Bronchial epithelial cell (primary cell): Measurements from ENCODE around the gene CADM3. TPM values are rescaled to one million over a fixed set of nuclear protein-coding genes. Genes with fewer than 3 reads are reported as not detected.

ENCODE experiments used
- DNase-seq: peaks from one replicate; pipeline ENCODE4 v3.0.0-alpha.2; 2010; ENCODE audit warnings: low read depth
- FAIRE-seq: peaks from 2 replicates; lab custom pipeline; 2011; peaks lifted over from hg19 to GRCh38; lab: Jason Lieb, UNC
- H3K27me3 ChIP-seq: 2 replicates; pipeline ENCODE4 v1.5.1; 2011; ENCODE audit warnings: low read length; ENCODE audit not compliant: control insufficient read depth, insufficient read depth
- H3K36me3 ChIP-seq: 2 replicates; pipeline ENCODE4 v1.5.1; 2011; ENCODE audit warnings: low read length; ENCODE audit not compliant: control insufficient read depth, insufficient read depth
- H3K4me3 ChIP-seq: 2 replicates; pipeline ENCODE4 v1.5.1; 2011; ENCODE audit warnings: mild to moderate bottlenecking, low read depth, low read length, control low read depth
- total RNA-seq: library from RNA; depleted of rRNA; stranded (reverse); fragments of >200 nt; gene quantifications from 2 replicates; pipeline ENCODE4 v1.2.1, GENCODE V29; 2014
- TF ChIP-seq, protein P1 (sequence below): IDR thresholded peaks from 2 replicates; pipeline ENCODE4 v1.5.1; 2011; ENCODE audit warnings: mild to moderate bottlenecking, moderate library complexity, low read length, control low read depth, inconsistent platforms; ENCODE audit not compliant: insufficient read depth, severe bottlenecking

Gene CADM3
- total RNA-seq, 1 donor from 2014 or later = not detected

GRCh38 chr1:159203610-159204009 lies 32.2 kb downstream of the CADM3 start:
- Histone ChIP-seq H3K36me3 (no peaks in the 10 kb centered on the region), H3K27me3 (peaks cover 4% of the 10 kb centered on the region), H3K4me3 (no peak overlapping the region)
- TF ChIP-seq, protein P1, sequence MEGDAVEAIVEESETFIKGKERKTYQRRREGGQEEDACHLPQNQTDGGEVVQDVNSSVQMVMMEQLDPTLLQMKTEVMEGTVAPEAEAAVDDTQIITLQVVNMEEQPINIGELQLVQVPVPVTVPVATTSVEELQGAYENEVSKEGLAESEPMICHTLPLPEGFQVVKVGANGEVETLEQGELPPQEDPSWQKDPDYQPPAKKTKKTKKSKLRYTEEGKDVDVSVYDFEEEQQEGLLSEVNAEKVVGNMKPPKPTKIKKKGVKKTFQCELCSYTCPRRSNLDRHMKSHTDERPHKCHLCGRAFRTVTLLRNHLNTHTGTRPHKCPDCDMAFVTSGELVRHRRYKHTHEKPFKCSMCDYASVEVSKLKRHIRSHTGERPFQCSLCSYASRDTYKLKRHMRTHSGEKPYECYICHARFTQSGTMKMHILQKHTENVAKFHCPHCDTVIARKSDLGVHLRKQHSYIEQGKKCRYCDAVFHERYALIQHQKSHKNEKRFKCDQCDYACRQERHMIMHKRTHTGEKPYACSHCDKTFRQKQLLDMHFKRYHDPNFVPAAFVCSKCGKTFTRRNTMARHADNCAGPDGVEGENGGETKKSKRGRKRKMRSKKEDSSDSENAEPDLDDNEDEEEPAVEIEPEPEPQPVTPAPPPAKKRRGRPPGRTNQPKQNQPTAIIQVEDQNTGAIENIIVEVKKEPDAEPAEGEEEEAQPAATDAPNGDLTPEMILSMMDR = no peak
- DNase-seq = no peak
- no peak for FAIRE-seq

DNA sequence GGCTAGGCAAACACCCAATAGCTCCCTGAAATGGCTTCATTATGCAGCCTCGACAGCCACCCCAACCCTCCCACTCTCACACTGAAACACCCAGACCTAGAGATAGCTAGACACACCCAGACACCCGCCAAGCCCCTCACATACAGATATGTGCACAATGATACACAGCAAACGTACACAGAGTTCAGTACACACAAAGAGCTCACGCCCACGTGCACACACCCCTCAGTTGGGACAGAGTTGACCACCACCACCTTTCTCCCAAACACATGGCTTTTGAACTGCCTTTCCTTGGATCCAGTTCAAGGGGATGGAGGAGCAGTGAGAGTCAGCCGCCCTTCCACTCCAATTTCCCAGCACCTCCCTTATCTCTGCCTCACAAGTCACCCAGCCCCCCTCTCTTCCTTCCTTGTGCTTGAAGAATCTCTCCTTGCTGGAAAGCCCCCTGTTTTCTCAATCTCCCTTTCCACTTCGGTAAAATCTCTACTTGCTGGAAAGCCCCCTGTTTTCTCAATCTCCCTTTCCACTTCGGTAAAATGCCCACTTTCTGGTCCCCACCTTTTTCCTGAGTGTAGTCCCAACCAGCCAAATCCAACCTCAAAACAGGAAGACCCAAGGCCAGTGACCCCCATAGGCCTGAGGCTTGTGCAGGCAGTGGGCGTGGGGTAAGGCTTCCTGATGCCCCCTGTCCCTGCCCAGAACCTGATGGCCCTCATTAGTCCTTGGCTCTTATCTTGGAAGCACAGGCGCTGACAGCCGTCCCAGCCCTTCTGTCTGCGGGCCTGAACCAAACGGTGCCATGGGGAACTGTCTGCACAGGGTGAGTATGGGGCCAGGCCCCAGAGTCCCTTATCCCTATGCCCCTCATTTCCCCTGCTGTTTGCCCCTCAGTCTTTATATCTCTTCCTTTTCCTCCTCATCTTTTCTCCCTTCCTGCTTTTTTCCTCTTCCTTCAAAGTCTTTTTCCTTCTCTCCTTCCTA lies 33.0 kb downstream of the CADM3 start, which contains the start of gene ACKR1:
Gene ACKR1 (plus strand): TSS at position 715 of the 981 bp plus-strand sequence. CDS start 85 bp downstream, at position 800.
- Histone ChIP-seq H3K4me3 (no peak within 1 kb of the TSS), H3K27me3 (peaks cover 4% of the 10 kb centered on the region), H3K36me3 (no peaks in the 10 kb centered on the region)
- TF ChIP-seq, protein P1 = no peak
- no peak for DNase-seq
- FAIRE-seq = no peak

DNA sequence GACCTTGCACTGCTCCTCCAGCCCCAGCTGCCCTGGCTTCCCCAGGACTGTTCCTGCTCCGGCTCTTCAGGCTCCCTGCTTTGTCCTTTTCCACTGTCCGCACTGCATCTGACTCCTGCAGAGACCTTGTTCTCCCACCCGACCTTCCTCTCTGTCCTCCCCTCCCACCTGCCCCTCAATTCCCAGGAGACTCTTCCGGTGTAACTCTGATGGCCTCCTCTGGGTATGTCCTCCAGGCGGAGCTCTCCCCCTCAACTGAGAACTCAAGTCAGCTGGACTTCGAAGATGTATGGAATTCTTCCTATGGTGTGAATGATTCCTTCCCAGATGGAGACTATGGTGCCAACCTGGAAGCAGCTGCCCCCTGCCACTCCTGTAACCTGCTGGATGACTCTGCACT lies 33.8 kb downstream of the CADM3 start:
- H3K36me3 ChIP-seq = no peaks in the 10 kb centered on the region
- peaks cover 3% of the 10 kb centered on the region for H3K27me3 ChIP-seq
- DNase-seq (no peak), FAIRE-seq (no peak)
- no peak overlapping the region for H3K4me3 ChIP-seq
- TF ChIP-seq, protein P1 = no peak

DNA sequence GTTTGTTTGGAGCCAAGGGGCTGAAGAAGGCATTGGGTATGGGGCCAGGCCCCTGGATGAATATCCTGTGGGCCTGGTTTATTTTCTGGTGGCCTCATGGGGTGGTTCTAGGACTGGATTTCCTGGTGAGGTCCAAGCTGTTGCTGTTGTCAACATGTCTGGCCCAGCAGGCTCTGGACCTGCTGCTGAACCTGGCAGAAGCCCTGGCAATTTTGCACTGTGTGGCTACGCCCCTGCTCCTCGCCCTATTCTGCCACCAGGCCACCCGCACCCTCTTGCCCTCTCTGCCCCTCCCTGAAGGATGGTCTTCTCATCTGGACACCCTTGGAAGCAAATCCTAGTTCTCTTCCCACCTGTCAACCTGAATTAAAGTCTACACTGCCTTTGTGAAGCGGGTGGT lies 34.7 kb downstream of the CADM3 start:
- FAIRE-seq (no peak), DNase-seq (no peak)
- peaks cover 3% of the 10 kb centered on the region for H3K27me3 ChIP-seq
- TF ChIP-seq, protein P1 = no peak
- H3K4me3 ChIP-seq = no peak overlapping the region
- H3K36me3 ChIP-seq = no peaks in the 10 kb centered on the region

GRCh38 chr1:159207080-159207479 lies 35.7 kb downstream of the CADM3 start:
- H3K36me3 ChIP-seq = no peaks in the 10 kb centered on the region
- TF ChIP-seq, protein P1 = no peak
- DNase-seq (no peak), FAIRE-seq (no peak)
- no peak overlapping the region for H3K4me3 ChIP-seq
- no peaks in the 10 kb centered on the region for H3K27me3 ChIP-seq
